HS-5 (cell line): ENCODE measurements around the gene TROAP.
"Not testable (repeated sequence)": the region's sequence is repeated elsewhere in the genome, so short reads cannot be mapped to it uniquely, and the experiment has no call there.

Source experiments
- DNase-seq: peaks from one replicate; pipeline ENCODE4 v3.0.0-alpha.2; 2012; ENCODE audit warnings: low read depth

The TROAP gene

DNA sequence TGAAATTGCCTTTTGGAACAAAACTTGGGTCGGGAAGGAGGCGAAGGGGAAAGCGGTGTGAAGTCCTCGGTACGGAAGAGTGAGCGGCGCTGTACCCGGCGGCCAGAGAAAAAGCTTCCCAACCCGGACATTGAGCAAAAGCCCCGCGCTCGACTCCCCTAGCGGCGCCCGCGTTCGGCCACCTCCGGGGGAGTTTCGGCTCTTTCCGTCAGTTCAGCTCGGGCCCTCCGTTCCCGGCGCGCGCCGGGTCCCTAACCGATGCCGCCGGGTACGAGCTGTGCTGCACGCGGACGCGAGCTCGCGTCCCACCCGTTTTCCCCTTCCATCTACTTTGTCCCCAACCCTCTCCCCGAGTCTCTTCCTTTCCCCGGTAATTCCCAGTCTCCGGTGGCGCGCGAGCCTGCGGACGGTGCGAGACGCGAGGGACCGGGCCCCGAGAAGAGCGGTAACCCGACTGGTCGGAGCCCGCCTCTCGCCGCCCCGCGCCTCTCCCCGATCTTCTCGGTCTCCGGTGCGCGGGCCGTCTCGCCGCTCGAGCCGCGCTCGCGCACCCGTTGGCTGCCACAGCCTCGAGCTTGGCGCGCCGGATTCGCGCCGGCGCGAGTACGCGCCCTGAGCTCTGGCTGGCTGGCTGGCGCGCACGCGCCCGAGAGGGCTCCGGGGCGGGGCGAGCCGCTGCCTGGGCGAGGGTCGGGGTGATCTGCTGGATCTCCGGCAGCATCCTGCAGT lies 43.8 kb downstream of the TROAP start:
- DNase-seq, result peak; percentile 71

DNA sequence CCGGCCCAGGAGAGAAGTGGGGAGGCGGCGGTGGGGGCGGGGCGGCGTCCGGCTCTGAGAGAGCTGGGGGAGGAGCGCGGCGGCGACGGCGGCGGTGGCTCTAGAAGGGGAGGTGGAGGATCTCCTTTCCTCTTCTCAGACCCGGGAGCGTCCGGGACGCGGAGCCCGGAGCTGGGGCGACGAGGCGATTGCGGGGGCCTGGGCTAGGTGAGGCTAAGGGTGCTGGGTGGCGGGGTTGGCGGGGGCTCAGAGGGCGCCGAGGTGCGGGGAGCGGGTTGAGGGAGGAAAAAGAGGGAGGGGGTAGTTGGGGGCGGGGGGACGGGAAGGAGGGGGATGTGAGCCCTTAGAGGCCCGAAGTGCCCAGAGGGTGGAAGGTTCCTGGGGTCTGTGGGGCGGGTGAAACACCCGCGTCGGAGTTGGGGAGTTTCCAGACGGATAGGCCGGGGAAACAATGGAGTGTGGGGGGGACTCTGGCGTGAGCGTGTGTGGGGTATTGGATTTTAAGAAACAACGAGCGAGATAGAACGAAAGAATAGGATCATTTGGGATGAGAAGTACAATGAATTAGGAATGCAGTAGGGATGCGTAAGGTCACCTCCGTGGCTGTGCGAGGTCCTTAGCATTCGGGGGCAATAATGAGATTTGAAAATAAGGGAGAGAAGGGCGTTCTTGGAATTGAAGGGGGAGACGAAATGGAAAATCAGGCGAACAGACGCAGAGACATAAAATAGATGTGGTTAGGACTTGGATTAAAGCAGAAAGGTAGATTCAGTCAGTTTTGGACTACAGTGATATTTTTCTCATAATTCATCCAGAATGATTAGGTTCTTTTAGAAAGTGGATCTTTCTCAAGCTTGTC lies 44.6 kb downstream of the TROAP start, which contains the start of gene SPATS2:
Gene SPATS2, plus strand, starts transcription at position 82 of the 859 bp plus-strand sequence. CDS start 93,551 bp downstream, outside the sequence.
- no peak for DNase-seq

DNA sequence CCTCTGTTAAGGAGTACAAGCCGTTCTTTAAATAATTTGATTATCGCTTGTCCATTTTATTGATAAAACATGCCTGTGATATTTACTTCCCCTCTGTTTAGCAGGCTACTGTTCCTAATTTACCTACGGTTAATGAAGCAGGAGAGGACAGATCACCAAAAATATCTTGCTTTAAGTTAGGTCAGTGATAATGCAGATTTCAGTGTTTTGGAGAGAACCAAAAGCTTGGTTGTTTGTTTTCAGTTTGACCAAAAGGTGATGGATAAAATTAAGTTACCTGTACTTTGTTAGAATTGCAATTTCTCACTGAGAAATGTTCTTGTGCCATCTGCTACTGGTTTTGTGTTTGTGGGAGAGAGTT lies 45.2 kb downstream of the TROAP start:
- DNase-seq, result no peak

DNA sequence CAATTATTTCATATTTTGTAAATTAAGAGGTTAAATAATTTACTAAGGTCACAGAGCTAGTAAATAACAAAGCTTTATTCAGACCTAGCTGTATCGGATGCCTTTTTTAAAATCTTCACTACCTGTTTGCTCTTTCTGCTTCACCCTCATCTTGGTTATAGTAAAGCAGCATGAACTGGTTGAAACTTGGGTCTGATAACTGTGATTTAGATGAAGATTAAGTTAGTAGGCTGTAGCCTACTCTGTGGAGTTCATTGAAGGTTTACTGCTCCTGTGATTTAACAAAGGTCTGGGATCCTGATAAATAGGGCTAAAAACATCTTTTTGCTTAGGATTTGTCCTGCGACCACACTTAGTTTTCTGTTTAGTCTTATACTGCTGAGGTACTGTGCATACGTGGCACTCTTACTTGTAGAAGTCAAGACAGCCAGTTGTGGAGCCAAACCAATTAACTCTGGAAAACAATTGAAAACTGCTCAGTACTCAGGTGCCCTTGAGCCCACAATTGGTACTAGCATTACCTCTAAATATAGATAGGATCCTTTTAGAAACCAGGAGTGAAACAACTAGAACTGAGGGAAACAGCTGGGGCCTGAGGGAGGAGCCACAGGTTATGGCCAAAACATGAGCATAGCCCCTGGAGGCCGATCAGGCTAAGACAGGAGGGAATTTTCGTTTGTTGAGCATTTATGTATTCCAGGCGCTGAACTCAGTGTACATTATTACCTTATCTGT lies 46.5 kb downstream of the TROAP start:
- no peak for DNase-seq

DNA sequence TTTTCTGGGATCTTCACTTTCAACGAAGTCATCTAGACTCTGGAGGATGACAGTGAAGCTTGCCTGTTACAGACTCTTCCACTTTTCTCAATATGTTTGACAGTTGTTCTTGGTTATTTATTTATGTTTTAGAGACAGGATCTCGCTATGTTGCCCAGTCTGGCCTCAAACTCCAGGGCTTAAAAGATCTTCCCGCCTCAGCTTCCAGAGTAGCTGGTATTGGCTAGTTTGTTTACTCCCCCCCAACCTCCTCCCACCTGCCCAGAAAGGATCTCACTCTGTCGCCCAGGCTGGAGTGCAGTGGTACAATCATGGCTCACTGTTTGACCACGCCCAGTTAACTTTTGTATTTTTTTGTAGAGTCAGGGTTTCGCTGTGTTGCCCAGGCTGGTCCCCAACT lies 47.5 kb downstream of the TROAP start:
- DNase-seq, result no peak

DNA sequence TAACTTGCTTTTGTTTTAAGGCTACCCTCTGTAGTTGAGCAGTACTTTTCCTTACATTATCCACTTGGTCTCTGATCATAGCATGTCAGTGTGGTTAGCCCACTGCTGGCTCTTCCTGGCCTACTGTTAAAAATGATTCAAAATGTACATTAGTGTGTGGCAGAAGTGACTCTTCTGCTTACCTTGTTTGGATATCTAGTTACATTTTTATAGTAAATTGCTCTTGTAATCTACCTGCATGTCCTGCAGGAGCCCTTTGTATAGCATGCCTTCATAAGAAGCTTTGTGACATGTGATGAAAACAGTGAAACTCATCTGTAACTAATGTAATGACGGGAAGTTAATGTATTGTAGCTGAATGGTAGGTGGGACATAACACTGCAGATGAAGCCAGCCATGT lies 52.4 kb downstream of the TROAP start:
- no peak for DNase-seq

DNA sequence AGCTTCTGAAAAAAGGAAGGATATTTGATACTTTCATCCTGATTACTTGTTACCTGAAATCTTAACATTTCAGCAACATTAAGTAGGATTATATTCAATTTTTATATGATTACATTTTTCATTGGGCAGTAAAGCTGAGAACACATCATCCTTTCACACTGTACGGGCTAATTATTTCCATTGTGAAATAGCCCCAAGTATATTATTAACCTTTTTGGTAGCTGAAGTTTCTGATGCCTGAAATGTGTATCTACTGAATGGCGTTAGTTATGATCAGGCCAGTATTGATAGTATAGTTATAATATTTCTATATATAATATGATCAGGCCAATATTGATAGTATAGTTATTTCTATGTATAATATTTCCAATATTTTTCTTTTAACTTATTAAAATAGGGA lies 54.3 kb downstream of the TROAP start:
- no peak for DNase-seq

DNA sequence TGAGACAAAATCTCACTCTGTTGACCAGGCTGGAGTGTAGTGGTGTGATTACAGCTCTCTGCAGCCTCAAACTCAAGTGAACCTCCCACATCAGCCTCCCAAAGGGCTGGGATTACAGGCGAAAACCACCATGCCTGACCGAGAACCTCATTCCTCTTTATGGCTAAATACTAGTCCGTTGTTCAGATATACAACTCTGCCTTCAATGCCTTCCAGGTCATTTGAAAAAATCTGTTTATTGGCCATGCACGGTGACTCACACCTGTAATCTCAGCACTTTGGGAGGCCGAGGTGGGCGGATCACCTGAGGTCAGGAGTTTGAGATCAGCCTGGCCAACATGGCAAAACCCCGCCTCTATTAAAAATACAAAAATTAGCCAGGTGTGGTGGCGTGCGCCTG lies 57.1 kb downstream of the TROAP start:
- DNase-seq, result not testable (repeated sequence)
